Gastroesophageal sphincter (tissue), 3 donors: ENCODE data around the gene SLC22A2.
A peak's percentile ranks its signal among the peaks of the same experiment; 100 is the strongest.

Experiments
- EP300 ChIP-seq: sonication (generic); formaldehyde crosslinking; IDR thresholded peaks from one replicate; pipeline ENCODE4 v1.6.1; 2017; ENCODE audit warnings: antibody characterized with exemption, mild to moderate bottlenecking
- POLR2A ChIP-seq, 2 donors: fragments of 450-650 bp; IDR thresholded peaks; one replicate each; pipeline ENCODE4 v1.6.1; 2017; ENCODE audit warnings: antibody characterized with exemption in 2 of 2, mild to moderate bottlenecking in 2 of 2, moderate library complexity in 1 of 2
- POLR2AphosphoS5 ChIP-seq: sonication (generic); formaldehyde crosslinking; IDR thresholded peaks from one replicate; pipeline ENCODE4 v1.6.1; 2017; ENCODE audit warnings: antibody characterized with exemption
- TF ChIP-seq, protein P1 (sequence below), 4 experiments: fragments of 200-600 bp in 2 of 4; fragments of 450-650 bp in 2 of 4; sonication (generic) in 1 of 4; IDR thresholded peaks; one replicate each; pipeline ENCODE4 v1.5.1; 2017 to 2019; ENCODE audit warnings: antibody characterized with exemption in 4 of 4, mild to moderate bottlenecking in 2 of 4, moderate library complexity in 2 of 4

DNA sequence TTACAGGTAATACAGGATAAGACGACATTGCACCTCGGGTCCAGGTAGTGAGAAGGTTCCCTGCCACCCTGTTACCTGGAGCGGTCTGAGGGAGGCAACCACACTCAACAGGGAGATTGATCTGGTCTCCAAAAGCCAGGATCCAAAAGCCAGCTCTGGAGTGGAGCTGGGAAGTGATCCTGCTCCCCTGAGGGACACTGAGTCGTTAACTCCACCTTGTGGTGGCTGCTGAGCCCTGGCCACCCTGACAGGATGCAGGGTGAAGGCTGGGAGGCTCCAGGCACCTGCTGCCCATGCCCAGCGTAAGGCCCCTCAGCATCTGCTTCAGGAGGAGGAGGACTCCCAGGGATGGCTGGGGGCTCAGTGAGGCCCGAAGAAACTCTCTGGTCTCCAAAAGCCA lies 38.7 kb upstream of the SLC22A2 start:
- TF ChIP-seq, protein P1, sequence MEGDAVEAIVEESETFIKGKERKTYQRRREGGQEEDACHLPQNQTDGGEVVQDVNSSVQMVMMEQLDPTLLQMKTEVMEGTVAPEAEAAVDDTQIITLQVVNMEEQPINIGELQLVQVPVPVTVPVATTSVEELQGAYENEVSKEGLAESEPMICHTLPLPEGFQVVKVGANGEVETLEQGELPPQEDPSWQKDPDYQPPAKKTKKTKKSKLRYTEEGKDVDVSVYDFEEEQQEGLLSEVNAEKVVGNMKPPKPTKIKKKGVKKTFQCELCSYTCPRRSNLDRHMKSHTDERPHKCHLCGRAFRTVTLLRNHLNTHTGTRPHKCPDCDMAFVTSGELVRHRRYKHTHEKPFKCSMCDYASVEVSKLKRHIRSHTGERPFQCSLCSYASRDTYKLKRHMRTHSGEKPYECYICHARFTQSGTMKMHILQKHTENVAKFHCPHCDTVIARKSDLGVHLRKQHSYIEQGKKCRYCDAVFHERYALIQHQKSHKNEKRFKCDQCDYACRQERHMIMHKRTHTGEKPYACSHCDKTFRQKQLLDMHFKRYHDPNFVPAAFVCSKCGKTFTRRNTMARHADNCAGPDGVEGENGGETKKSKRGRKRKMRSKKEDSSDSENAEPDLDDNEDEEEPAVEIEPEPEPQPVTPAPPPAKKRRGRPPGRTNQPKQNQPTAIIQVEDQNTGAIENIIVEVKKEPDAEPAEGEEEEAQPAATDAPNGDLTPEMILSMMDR (IDR thresholded peaks at IDR 0.05): peak in 2 of 4 experiments; percentile 9 to 39
- TF ChIP-seq POLR2A (IDR thresholded peaks at IDR 0.05): no peak
- TF ChIP-seq POLR2AphosphoS5: no peak
- TF ChIP-seq EP300: no peak
